Mucosa of stomach (tissue), 1 donor: Measurements from ENCODE around the gene BICC1.

Experiments used
- H3K27me3 ChIP-seq: one replicate; pipeline ENCODE4 v1.7.0; 2013; ENCODE audit warnings: mild to moderate bottlenecking, low read length; ENCODE audit not compliant: control insufficient read depth, insufficient read depth
- H3K36me3 ChIP-seq: one replicate; pipeline ENCODE4 v1.7.0; 2013; ENCODE audit warnings: low read length; ENCODE audit not compliant: control insufficient read depth, insufficient read depth
- H3K4me1 ChIP-seq: one replicate; pipeline ENCODE4 v1.7.0; 2013; ENCODE audit warnings: mild to moderate bottlenecking, low read length; ENCODE audit not compliant: control insufficient read depth, insufficient read depth
- H3K4me3 ChIP-seq: one replicate; pipeline ENCODE4 v1.7.0; 2013; ENCODE audit warnings: low read length
- H3K9ac ChIP-seq: one replicate; pipeline ENCODE4 v1.7.0; 2013; ENCODE audit warnings: mild to moderate bottlenecking, low read length, moderate library complexity
- H3K9me3 ChIP-seq: one replicate; pipeline ENCODE4 v1.7.0; 2013; ENCODE audit warnings: mild to moderate bottlenecking, low read length, moderate library complexity; ENCODE audit not compliant: control insufficient read depth
- donor health status: Pancreatic carcinoma.

BICC1 gene

GRCh38 chr10:58625070-58625469 lies 112.4 kb downstream of the BICC1 start:
- no peaks in the 10 kb centered on the region for H3K27me3 ChIP-seq
- no peak overlapping the region for H3K9ac ChIP-seq
- H3K36me3 ChIP-seq = no peaks in the 10 kb centered on the region

GRCh38 chr10:58627392-58627791 lies 114.7 kb downstream of the BICC1 start:
- H3K4me1 ChIP-seq = no peaks in the 10 kb centered on the region
- H3K27me3 ChIP-seq = no peaks in the 10 kb centered on the region
- no peak overlapping the region for H3K9ac ChIP-seq
- no peaks in the 10 kb centered on the region for H3K9me3 ChIP-seq
- no peaks in the 10 kb centered on the region for H3K36me3 ChIP-seq
- H3K4me3 ChIP-seq = no peak overlapping the region

More at GRCh38 chr10:58625070-58625469, 112.4 kb downstream of the BICC1 start:
- Histone ChIP-seq H3K4me3 (no peak overlapping the region), H3K4me1 (no peaks in the 10 kb centered on the region), H3K9me3 (no peaks in the 10 kb centered on the region)

GRCh38 chr10:58631715-58632114 lies 119.0 kb downstream of the BICC1 start:
- H3K36me3 ChIP-seq = no peaks in the 10 kb centered on the region
- H3K9me3 ChIP-seq = no peaks in the 10 kb centered on the region
- no peaks in the 10 kb centered on the region for H3K4me1 ChIP-seq
- H3K4me3 ChIP-seq = no peak overlapping the region
- no peak overlapping the region for H3K9ac ChIP-seq
- H3K27me3 ChIP-seq = no peaks in the 10 kb centered on the region

- Histone ChIP-seq H3K4me3 (no peak overlapping the region), H3K36me3 (no peaks in the 10 kb centered on the region), H3K9ac (no peak overlapping the region), H3K9me3 (no peaks in the 10 kb centered on the region), H3K27me3 (no peaks in the 10 kb centered on the region), H3K4me1 (no peaks in the 10 kb centered on the region)
Observed at GRCh38 chr10:58632216-58632615, 119.5 kb downstream of the BICC1 start.

- no peaks in the 10 kb centered on the region for H3K9me3 ChIP-seq
- no peaks in the 10 kb centered on the region for H3K4me1 ChIP-seq
- H3K27me3 ChIP-seq = no peaks in the 10 kb centered on the region
- H3K36me3 ChIP-seq = no peaks in the 10 kb centered on the region
- H3K9ac ChIP-seq = no peak overlapping the region
- H3K4me3 ChIP-seq = no peak overlapping the region
Observed at GRCh38 chr10:58637352-58637751, 124.7 kb downstream of the BICC1 start.

GRCh38 chr10:58638388-58638787 lies 125.7 kb downstream of the BICC1 start:
- Histone ChIP-seq H3K27me3 (no peaks in the 10 kb centered on the region), H3K9ac (no peak overlapping the region), H3K4me1 (no peaks in the 10 kb centered on the region), H3K4me3 (no peak overlapping the region), H3K9me3 (no peaks in the 10 kb centered on the region), H3K36me3 (no peaks in the 10 kb centered on the region)

GRCh38 chr10:58641095-58641531 lies 128.4 kb downstream of the BICC1 start:
- no peaks in the 10 kb centered on the region for H3K9me3 ChIP-seq
- no peaks in the 10 kb centered on the region for H3K36me3 ChIP-seq
- no peak overlapping the region for H3K4me3 ChIP-seq
- H3K4me1 ChIP-seq = no peaks in the 10 kb centered on the region
- no peak overlapping the region for H3K9ac ChIP-seq
- H3K27me3 ChIP-seq = no peaks in the 10 kb centered on the region

- H3K9ac ChIP-seq = no peak overlapping the region
- H3K4me3 ChIP-seq = no peak overlapping the region
- no peaks in the 10 kb centered on the region for H3K9me3 ChIP-seq
- H3K4me1 ChIP-seq = no peaks in the 10 kb centered on the region
- no peaks in the 10 kb centered on the region for H3K36me3 ChIP-seq
- no peaks in the 10 kb centered on the region for H3K27me3 ChIP-seq
Observed at GRCh38 chr10:58641708-58642107, 129.0 kb downstream of the BICC1 start.

- Histone ChIP-seq H3K36me3 (no peaks in the 10 kb centered on the region), H3K9ac (no peak overlapping the region), H3K4me1 (no peaks in the 10 kb centered on the region)
Observed at GRCh38 chr10:58642283-58642682, 129.6 kb downstream of the BICC1 start.

GRCh38 chr10:58642916-58643428 lies 130.3 kb downstream of the BICC1 start:
- H3K9me3 ChIP-seq = no peaks in the 10 kb centered on the region
- H3K27me3 ChIP-seq = no peaks in the 10 kb centered on the region
- H3K4me3 ChIP-seq = no peak overlapping the region
- no peak overlapping the region for H3K9ac ChIP-seq
- H3K4me1 ChIP-seq = no peaks in the 10 kb centered on the region
- H3K36me3 ChIP-seq = no peaks in the 10 kb centered on the region

More at GRCh38 chr10:58642283-58642682, 129.6 kb downstream of the BICC1 start:
- no peak overlapping the region for H3K4me3 ChIP-seq
- H3K9me3 ChIP-seq = no peaks in the 10 kb centered on the region
- H3K27me3 ChIP-seq = no peaks in the 10 kb centered on the region

GRCh38 chr10:58644311-58644710 lies 131.6 kb downstream of the BICC1 start:
- H3K27me3 ChIP-seq = no peaks in the 10 kb centered on the region
- H3K36me3 ChIP-seq = no peaks in the 10 kb centered on the region
- no peaks in the 10 kb centered on the region for H3K4me1 ChIP-seq
- H3K9me3 ChIP-seq = no peaks in the 10 kb centered on the region
- no peak overlapping the region for H3K4me3 ChIP-seq
- H3K9ac ChIP-seq = no peak overlapping the region

- Histone ChIP-seq H3K4me3 (no peak overlapping the region), H3K4me1 (no peaks in the 10 kb centered on the region), H3K9ac (no peak overlapping the region)
Observed at GRCh38 chr10:58645416-58646146, 132.9 kb downstream of the BICC1 start.

More at GRCh38 chr10:58645416-58646146, 132.9 kb downstream of the BICC1 start:
- Histone ChIP-seq H3K36me3 (no peaks in the 10 kb centered on the region), H3K27me3 (no peaks in the 10 kb centered on the region), H3K9me3 (no peaks in the 10 kb centered on the region)
